ENCODE data around the gene ASPN. TPM values are rescaled to one million over a fixed set of nuclear protein-coding genes. Genes with fewer than 3 reads are reported as not detected.

Gene ASPN
- polyA plus RNA-seq, 1 donor from 2014 or later: 0.35 TPM

- H3K27me3 ChIP-seq (ENCODE audit: insufficient read depth, low read depth, low read length): no peaks in the 10 kb centered on the region
- no peaks in the 10 kb centered on the region for H3K9me2 ChIP-seq (ENCODE audit: insufficient read depth, low read length)
- no peaks in the 10 kb centered on the region for H4K20me1 ChIP-seq (ENCODE audit: insufficient read depth)
- H3F3A ChIP-seq (ENCODE audit: insufficient read depth, low read length, poor library complexity, severe bottlenecking): no peaks in the 10 kb centered on the region
- no peak overlapping the region for H3K27ac ChIP-seq (ENCODE audit: low read length)
- TF ChIP-seq SMC3 (conservative IDR thresholded peaks at IDR 0.05; ENCODE audit: poor library complexity) (no peak), TAF1 (IDR thresholded peaks at IDR 0.05; ENCODE audit: low read depth) (no peak), REST (IDR thresholded peaks at IDR 0.05; ENCODE audit: borderline replicate concordance) (no peak), POLR2AphosphoS5 (IDR thresholded peaks at IDR 0.05) (no peak), CTCF (IDR thresholded peaks at IDR 0.05; ENCODE audit: poor library complexity, severe bottlenecking) (no peak), EZH2 (IDR thresholded peaks at IDR 0.05; ENCODE audit: borderline replicate concordance, insufficient read depth, low read length, poor library complexity, severe bottlenecking) (no peak), EP300 (conservative IDR thresholded peaks at IDR 0.05; ENCODE audit: poor library complexity, severe bottlenecking) (no peak), MXI1 (conservative IDR thresholded peaks at IDR 0.05; ENCODE audit: poor library complexity, severe bottlenecking) (no peak), RAD21 (conservative IDR thresholded peaks at IDR 0.05) (no peak)
- no peak overlapping the region for H3K4me2 ChIP-seq (ENCODE audit: low read length)
- no peak overlapping the region for H3K9ac ChIP-seq (ENCODE audit: low read length)
- H3K4me3 ChIP-seq (ENCODE audit: low read length): no peak overlapping the region
- H3K36me3 ChIP-seq (ENCODE audit: insufficient read depth, low read length): no peaks in the 10 kb centered on the region
- H2AFZ ChIP-seq (ENCODE audit: low read depth, low read length): no peak overlapping the region
- H3K79me2 ChIP-seq (replicated peaks; ENCODE audit: insufficient read depth, low read length): no peaks in the 10 kb centered on the region
- no peaks in the 10 kb centered on the region for H3K9me3 ChIP-seq (ENCODE audit: low read length)
Observed at GRCh38 chr9:92492781-92493401, 10.6 kb upstream of the ASPN start.

- H3K9me2 ChIP-seq (ENCODE audit: insufficient read depth, low read length): no peaks in the 10 kb centered on the region
- H3K9ac ChIP-seq (ENCODE audit: low read length): no peak overlapping the region
- no peak overlapping the region for H3K27ac ChIP-seq (ENCODE audit: low read length)
- no peaks in the 10 kb centered on the region for H4K20me1 ChIP-seq (ENCODE audit: insufficient read depth)
- no peaks in the 10 kb centered on the region for H3F3A ChIP-seq (ENCODE audit: insufficient read depth, low read length, poor library complexity, severe bottlenecking)
- H3K36me3 ChIP-seq (ENCODE audit: insufficient read depth, low read length): no peaks in the 10 kb centered on the region
- no peaks in the 10 kb centered on the region for H3K27me3 ChIP-seq (ENCODE audit: insufficient read depth, low read depth, low read length)
- TF ChIP-seq SMC3 (conservative IDR thresholded peaks at IDR 0.05; ENCODE audit: poor library complexity) (no peak), EP300 (conservative IDR thresholded peaks at IDR 0.05; ENCODE audit: poor library complexity, severe bottlenecking) (no peak), TAF1 (IDR thresholded peaks at IDR 0.05; ENCODE audit: low read depth) (no peak), RAD21 (conservative IDR thresholded peaks at IDR 0.05) (no peak), CTCF (IDR thresholded peaks at IDR 0.05; ENCODE audit: poor library complexity, severe bottlenecking) (no peak), POLR2AphosphoS5 (IDR thresholded peaks at IDR 0.05) (no peak), MXI1 (conservative IDR thresholded peaks at IDR 0.05; ENCODE audit: poor library complexity, severe bottlenecking) (no peak), REST (IDR thresholded peaks at IDR 0.05; ENCODE audit: borderline replicate concordance) (no peak), EZH2 (IDR thresholded peaks at IDR 0.05; ENCODE audit: borderline replicate concordance, insufficient read depth, low read length, poor library complexity, severe bottlenecking) (no peak)
- no peak overlapping the region for H3K4me2 ChIP-seq (ENCODE audit: low read length)
- no peaks in the 10 kb centered on the region for H3K9me3 ChIP-seq (ENCODE audit: low read length)
- H3K79me2 ChIP-seq (replicated peaks; ENCODE audit: insufficient read depth, low read length): no peaks in the 10 kb centered on the region
- no peak overlapping the region for H3K4me3 ChIP-seq (ENCODE audit: low read length)
- H2AFZ ChIP-seq (ENCODE audit: low read depth, low read length): no peak overlapping the region
Observed at GRCh38 chr9:92488681-92489550, 6.6 kb upstream of the ASPN start.

All from neural cell (in vitro differentiated cells).